Activated CD4-positive, alpha-beta memory T cell treated with anti-CD3 and anti-CD28 coated beads, Interleukin-2, amount 10 ng/mL, durations not matched to agents 7 days and 5 days (primary cell): ENCODE measurements around the gene LCN9. TPM values are rescaled to one million over a fixed set of nuclear protein-coding genes. Genes with fewer than 3 reads are reported as not detected.
"Not testable (repeated sequence)": the region's sequence is repeated elsewhere in the genome, so short reads cannot be mapped to it uniquely, and the experiment has no call there.

ENCODE experiments used
- CTCF ChIA-PET: fragments of 350-600 bp; sonication (Branson Sonifier 250); formaldehyde crosslinking; loops from one replicate; lab custom pipeline; 2021; ENCODE audit warnings: antibody characterized with exemption, inconsistent platforms; lab: Charles Lee
- POLR2A ChIA-PET: fragments of 350-600 bp; sonication (Branson Sonifier 250); formaldehyde crosslinking; loops from one replicate; lab custom pipeline; 2021; ENCODE audit warnings: antibody characterized with exemption; lab: Charles Lee
- DNase-seq: peaks from one replicate; pipeline ENCODE4 v3.0.0-alpha.2; 2020
- H3K27ac Mint-ChIP-seq: one replicate; pipeline ENCODE4 v1.8.0; 2021; ENCODE audit warnings: mild to moderate bottlenecking, mixed read lengths
- H3K27me3 Mint-ChIP-seq: one replicate; pipeline ENCODE4 v1.8.0; 2021; ENCODE audit warnings: mixed read lengths
- H3K36me3 Mint-ChIP-seq: one replicate; pipeline ENCODE4 v1.8.0; 2021; ENCODE audit warnings: low read depth, mixed read lengths
- H3K4me1 Mint-ChIP-seq: one replicate; pipeline ENCODE4 v1.8.0; 2021; ENCODE audit warnings: mixed read lengths
- H3K4me3 Mint-ChIP-seq: one replicate; pipeline ENCODE4 v1.8.0; 2021; ENCODE audit warnings: mild to moderate bottlenecking, mixed read lengths
- H3K9me3 Mint-ChIP-seq: one replicate; pipeline ENCODE4 v1.8.0; 2021; ENCODE audit warnings: mixed read lengths
- total RNA-seq, 2 experiments: library from RNA; stranded (reverse); gene quantifications; one replicate each; pipeline ENCODE4 v1.2.3, GENCODE V29; 2021

Gene LCN9
- total RNA-seq, 2 experiments from 2014 or later: not detected

DNA sequence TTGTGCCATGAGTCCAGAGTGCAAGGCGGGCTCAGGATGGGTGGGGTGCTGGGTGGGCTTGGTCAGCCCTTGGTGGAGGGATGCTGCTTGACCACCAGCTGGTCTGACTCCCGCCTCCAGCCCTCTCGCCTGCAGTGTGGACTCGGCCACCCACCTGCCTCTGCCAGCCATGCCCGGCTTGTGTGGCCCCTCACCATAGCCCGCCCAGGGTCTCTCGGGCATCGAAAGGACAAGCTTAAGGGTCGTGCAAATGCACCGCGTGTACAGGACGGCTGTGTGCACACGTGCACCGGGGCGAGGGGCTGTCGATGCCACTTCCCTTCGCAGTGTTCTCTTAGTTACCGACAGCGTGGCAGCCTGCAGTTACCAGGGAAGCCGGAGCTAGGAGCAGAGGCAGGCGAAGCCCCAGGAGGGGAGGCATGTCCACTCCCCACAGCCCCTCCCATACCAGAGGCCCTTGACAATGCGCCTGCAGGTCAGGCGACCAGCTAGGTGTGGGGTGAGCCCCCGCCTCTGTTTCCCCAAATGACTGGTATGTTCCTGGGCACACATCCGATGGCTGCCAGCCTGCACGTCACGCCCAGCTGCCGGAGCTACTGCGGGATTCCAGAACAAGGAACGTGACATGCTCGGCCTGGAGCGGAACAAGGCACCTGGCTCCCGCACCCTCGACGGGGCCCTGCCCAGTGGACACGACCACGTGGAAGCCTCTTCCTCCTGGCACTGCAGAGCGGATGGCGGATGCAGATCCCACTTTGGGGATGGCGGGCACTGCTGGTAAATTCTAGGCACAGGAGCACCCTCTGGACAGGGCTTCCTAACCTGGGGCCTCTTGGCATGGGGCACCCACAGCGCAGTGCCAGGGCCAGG is 7.8 kb downstream of the LCN9 start:
- Mint-ChIP-seq H3K36me3 (no peaks in the 10 kb centered on the region), H3K4me3 (no peak overlapping the region), H3K27ac (no peak overlapping the region), H3K9me3 (no peaks in the 10 kb centered on the region), H3K4me1 (no peaks in the 10 kb centered on the region), H3K27me3 (no peaks in the 10 kb centered on the region)
- DNase-seq: no peak
- ChIA-PET POLR2A (no interaction called here), CTCF (no interaction called here)

DNA sequence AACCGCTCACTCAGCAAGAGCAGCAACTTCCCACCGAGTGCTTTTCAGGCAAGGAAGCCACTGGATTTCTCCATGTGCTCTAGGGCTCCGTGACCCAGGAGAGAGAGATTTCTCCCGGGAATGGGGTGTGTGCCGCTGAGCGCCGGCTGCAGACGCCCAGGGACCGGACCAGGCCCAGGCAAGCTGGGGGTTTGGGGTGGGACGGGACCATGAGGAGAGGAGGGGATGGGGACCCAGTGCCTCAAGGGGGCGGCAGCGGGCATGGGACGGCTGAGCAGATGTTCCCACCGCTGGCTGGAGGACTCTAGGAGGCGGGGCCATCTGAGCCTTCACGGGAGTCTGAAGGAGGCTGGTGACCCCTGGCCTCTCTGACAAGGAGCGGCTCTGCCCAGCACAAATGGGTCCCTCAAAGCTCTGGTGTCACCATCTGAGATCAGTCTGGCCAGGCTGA is 8.5 kb downstream of the LCN9 start:
- no peaks in the 10 kb centered on the region for H3K27me3 Mint-ChIP-seq
- no peaks in the 10 kb centered on the region for H3K9me3 Mint-ChIP-seq
- H3K27ac Mint-ChIP-seq: no peak overlapping the region
- ChIA-PET POLR2A (no interaction called here), CTCF (interaction anchor here (1.0 kb wide), 1 partner anchor 71 kb away, joined by 3 read pairs; no protein-coding TSS in a partner anchor)
- H3K4me1 Mint-ChIP-seq: no peaks in the 10 kb centered on the region
- no peak overlapping the region for H3K4me3 Mint-ChIP-seq
- DNase-seq: no peak
- H3K36me3 Mint-ChIP-seq: no peaks in the 10 kb centered on the region

DNA sequence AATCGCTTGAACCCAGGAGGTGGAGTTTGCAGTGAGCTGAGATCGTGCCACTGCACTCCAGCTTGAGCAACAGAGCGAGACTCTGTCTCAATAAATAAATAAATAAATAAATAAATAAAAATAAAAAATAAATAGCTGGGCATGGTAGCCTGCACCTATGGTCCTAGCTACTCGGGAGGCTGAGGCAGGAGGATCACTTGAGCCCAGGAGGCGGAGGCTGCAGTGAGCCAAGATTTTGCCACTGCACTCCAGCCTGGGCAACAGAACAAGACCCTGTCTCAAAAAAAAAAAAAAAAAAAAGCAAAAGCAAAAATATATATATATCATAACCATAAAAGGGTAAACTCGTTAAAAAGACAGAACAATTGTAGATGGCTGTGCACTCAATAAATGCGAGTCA is 9.7 kb downstream of the LCN9 start:
- H3K9me3 Mint-ChIP-seq, H3K4me3 Mint-ChIP-seq, H3K27me3 Mint-ChIP-seq, H3K36me3 Mint-ChIP-seq, H3K4me1 Mint-ChIP-seq, POLR2A ChIA-PET, DNase-seq, H3K27ac Mint-ChIP-seq: not testable (repeated sequence)
- CTCF ChIA-PET: interaction anchor here (1.0 kb wide), 1 partner anchor 72 kb away, joined by 3 read pairs; no protein-coding TSS in a partner anchor

DNA sequence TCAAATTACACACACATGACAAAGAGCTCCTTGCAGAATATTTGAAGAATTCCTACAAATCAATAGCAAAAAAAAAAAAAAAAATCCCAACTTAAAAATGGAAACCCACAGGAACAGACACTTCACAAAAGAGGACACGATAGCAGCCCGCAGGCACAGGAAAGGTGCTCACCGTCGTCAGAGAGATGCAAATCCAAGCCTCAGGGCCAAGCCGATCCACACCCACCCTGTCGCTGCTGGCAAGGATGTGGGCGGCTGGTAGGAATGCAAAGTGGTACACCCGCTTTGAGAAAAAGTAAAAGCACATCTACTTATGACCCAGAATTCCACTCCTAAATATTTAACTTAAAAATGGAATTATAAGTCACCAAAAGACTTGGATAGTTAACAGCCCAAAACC is 10.8 kb downstream of the LCN9 start:
- Mint-ChIP-seq H3K27ac (no peak overlapping the region), H3K27me3 (no peaks in the 10 kb centered on the region), H3K4me3 (no peak overlapping the region), H3K36me3 (no peaks in the 10 kb centered on the region), H3K4me1 (no peaks in the 10 kb centered on the region), H3K9me3 (no peaks in the 10 kb centered on the region)
- POLR2A ChIA-PET: no interaction called here
- CTCF ChIA-PET: interaction anchor here (0.7 kb wide), 1 partner anchor 39 kb away, joined by 3 read pairs; no protein-coding TSS in a partner anchor
- no peak for DNase-seq

DNA sequence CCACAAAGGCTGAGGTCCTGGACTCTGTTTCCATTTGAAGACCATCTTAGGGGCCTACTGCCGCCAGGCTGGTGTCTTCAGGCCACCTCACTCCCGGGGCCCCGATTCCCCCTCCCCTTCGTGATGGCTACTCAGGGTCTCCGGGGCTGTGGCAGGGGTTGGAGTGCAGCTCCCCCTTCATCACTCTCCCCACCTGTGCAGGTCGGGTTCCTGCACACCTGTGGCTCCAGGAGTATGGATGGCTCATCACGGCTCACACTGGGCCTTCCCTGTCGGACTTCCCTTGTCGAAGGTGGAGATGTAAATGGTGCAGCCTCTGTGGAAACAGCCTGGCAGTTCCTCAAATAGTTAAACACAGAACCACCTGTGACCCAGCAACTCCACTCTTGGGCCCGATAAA is 11.9 kb downstream of the LCN9 start:
- H3K9me3 Mint-ChIP-seq: no peaks in the 10 kb centered on the region
- no peak overlapping the region for H3K27ac Mint-ChIP-seq
- CTCF ChIA-PET: no interaction called here
- H3K27me3 Mint-ChIP-seq: no peaks in the 10 kb centered on the region
- H3K4me3 Mint-ChIP-seq: no peak overlapping the region
- POLR2A ChIA-PET: no interaction called here
- no peaks in the 10 kb centered on the region for H3K36me3 Mint-ChIP-seq
- no peaks in the 10 kb centered on the region for H3K4me1 Mint-ChIP-seq
- no peak for DNase-seq

DNA sequence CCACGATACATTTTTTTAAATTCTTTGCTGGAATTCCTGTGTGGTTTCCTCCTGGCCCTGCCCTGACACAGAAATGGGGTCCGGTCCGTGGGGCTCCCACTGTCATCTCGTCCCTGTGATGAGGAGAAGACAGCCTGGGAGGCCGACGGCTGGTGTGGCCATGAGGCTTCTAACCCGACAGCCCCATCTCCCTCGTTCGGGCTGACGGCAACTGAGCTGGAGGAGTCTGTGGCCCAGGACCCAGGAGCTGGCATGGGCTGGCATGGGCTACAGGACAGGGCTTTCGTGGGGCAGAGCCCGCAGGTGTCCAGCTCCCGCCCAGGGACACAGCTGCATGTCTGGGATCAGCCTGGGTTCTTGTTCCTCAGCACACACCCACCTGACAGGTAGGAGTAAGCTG is 13.8 kb downstream of the LCN9 start:
- ChIA-PET CTCF (no interaction called here), POLR2A (no interaction called here)
- no peak for DNase-seq
- Mint-ChIP-seq H3K4me3 (no peak overlapping the region), H3K9me3 (no peaks in the 10 kb centered on the region), H3K36me3 (no peaks in the 10 kb centered on the region), H3K27me3 (no peaks in the 10 kb centered on the region), H3K4me1 (no peaks in the 10 kb centered on the region), H3K27ac (no peak overlapping the region)

DNA sequence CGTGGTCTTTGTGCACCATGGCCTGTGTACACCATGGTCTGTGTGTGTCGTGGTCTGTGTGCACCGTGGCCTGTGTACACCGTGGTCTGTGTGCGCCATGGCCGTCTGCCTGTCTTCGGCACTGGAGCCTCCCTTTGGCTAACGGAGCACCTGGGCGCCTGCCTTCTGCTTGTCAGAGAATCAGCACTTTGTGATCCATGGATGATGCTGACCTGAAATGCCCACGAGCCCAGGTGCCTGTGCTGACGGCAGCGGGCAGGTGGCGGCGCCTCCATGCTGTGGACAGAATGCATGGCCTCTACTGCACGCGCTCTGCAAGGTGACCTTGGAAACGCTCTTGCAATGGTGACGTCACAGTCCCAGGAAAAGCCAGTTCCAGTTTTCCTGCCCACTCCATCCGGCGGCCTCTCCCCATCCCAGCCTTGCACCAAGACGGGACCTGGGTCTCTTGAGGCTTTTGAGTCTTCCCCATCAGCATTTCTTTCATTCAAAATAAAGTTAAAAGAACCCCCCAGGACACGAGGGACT is 14.6 kb downstream of the LCN9 start:
- POLR2A ChIA-PET: no interaction called here
- no peak overlapping the region for H3K27ac Mint-ChIP-seq
- DNase-seq: no peak
- H3K4me1 Mint-ChIP-seq: no peaks in the 10 kb centered on the region
- H3K9me3 Mint-ChIP-seq: no peaks in the 10 kb centered on the region
- no peak overlapping the region for H3K4me3 Mint-ChIP-seq
- CTCF ChIA-PET: no interaction called here
- H3K27me3 Mint-ChIP-seq: no peaks in the 10 kb centered on the region
- H3K36me3 Mint-ChIP-seq: no peaks in the 10 kb centered on the region

DNA sequence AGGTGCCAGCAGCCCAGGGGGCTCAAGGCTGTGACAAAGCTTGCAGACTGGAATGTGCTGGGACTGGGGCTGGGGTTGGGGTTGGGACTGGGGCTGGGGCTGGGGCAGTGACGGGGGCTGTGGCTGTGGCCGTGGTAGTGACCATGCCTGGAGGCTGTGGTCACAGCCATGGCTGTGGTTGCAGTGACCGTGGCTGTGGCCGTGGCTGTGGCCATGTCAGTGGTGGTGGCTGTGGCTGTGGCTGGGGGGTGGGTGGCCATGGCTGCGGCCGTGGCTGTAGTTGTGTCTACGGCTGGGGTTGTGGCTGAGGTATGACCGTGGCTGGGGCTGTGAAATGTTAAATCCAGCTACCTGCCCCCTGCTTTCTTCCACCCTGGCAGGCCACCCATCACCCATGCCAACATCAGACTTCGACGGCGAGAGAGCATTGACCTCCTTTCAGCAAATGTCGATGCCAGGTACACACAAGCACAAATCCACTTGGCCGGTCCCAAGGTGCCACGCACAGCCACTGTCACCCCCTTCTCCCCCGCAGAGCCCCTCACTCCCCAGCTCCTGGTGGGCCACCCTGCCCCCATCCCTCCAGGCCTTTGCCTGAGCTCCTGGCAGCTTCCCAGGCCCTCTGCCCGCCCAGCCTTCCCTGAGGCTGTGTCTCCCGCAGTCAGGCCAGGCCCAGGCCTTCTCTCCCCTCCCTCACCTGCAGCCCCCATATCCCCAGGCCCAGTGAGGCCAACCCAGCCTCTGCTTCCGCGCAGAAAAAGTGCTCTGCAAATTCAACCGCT is 15.3 kb downstream of the LCN9 start:
- Mint-ChIP-seq H3K4me3 (no peak overlapping the region), H3K36me3 (no peaks in the 10 kb centered on the region), H3K4me1 (no peaks in the 10 kb centered on the region), H3K27me3 (no peaks in the 10 kb centered on the region), H3K9me3 (no peaks in the 10 kb centered on the region), H3K27ac (no peak overlapping the region)
- POLR2A ChIA-PET: no interaction called here
- no peak for DNase-seq
- CTCF ChIA-PET: no interaction called here

DNA sequence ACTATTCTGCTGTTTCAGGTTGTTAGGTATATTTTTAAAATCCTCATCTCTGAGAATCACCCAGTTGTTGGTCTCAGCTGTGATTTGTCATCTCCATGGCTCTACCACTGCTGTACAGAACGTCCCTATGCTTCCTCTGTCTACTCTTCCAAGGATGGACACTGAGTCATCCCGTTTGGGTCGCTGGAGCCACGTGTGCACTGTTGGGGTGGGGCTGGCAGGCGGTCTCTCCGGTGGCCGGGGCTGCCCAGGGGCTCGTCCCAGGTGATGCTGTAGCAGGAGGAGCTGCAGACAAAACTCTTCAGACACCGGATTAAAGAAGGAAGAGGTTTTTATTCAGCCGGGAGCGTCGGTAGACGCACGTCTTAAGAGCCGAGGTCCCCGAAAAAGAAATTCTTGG is 16.9 kb downstream of the LCN9 start:
- H3K27ac Mint-ChIP-seq: no peak overlapping the region
- no peak for DNase-seq
- no peak overlapping the region for H3K4me3 Mint-ChIP-seq
- ChIA-PET POLR2A (no interaction called here), CTCF (no interaction called here)
- no peaks in the 10 kb centered on the region for H3K27me3 Mint-ChIP-seq
- no peaks in the 10 kb centered on the region for H3K4me1 Mint-ChIP-seq
- no peaks in the 10 kb centered on the region for H3K9me3 Mint-ChIP-seq
- no peaks in the 10 kb centered on the region for H3K36me3 Mint-ChIP-seq

DNA sequence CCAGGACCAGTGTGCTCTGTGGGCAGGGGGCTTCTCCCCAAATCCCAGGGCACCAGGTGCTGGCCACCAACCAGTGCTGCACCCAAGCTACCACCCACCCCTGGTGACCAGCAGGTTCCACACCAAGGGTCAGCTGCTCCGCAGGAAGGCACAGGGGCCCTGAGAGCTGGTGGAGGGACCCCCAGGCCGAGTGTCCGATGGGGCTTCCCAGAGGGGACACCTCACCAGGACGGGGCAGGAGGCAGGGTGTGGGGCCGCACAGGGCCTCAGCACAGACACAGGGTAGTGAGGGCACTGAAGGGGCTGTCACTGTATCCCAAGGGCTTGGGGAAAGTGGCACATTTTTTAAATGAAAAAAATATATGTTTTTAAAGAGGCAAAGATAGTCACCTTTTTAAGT is 18.1 kb downstream of the LCN9 start:
- ChIA-PET POLR2A (no interaction called here), CTCF (no interaction called here)
- H3K27ac Mint-ChIP-seq: no peak overlapping the region
- H3K36me3 Mint-ChIP-seq: no peaks in the 10 kb centered on the region
- no peaks in the 10 kb centered on the region for H3K27me3 Mint-ChIP-seq
- no peak overlapping the region for H3K4me3 Mint-ChIP-seq
- no peaks in the 10 kb centered on the region for H3K9me3 Mint-ChIP-seq
- no peaks in the 10 kb centered on the region for H3K4me1 Mint-ChIP-seq
- no peak for DNase-seq

DNA sequence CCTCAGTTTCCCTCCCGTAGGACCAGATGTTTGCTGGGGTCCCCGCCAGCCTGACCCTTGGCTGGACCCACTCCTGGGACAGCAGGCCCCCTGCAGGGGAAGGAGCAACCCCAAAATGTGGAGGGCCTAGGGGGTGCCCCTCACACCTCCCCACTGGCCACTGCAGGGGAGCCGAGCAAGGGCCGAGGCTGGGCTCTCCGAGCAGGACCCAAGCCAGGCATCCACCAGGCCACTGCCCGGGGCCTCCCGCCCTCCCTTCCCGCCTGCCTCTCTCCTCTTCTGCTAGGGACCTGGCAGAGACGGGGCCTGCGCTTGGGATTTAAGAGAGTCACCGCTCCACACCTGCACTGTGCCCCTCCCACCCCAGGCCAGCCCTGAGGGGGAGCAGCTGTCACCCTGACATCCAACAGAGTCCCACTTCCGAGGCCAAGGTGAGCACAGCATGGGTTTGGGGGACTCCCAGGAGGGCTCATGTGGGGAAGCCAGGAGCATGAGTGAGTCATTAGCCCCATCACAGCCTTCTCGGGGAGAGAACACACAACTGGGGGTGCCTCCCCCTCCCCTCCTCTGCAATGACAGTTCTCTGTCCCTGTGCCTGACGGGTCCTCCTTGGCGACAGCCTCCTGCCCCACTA is 20.4 kb downstream of the LCN9 start:
- H3K4me3 Mint-ChIP-seq: no peak overlapping the region
- H3K27ac Mint-ChIP-seq: no peak overlapping the region
- no peaks in the 10 kb centered on the region for H3K9me3 Mint-ChIP-seq
- DNase-seq: no peak
- no peaks in the 10 kb centered on the region for H3K36me3 Mint-ChIP-seq
- no peaks in the 10 kb centered on the region for H3K4me1 Mint-ChIP-seq
- ChIA-PET CTCF (no interaction called here), POLR2A (no interaction called here)
- H3K27me3 Mint-ChIP-seq: no peaks in the 10 kb centered on the region

DNA sequence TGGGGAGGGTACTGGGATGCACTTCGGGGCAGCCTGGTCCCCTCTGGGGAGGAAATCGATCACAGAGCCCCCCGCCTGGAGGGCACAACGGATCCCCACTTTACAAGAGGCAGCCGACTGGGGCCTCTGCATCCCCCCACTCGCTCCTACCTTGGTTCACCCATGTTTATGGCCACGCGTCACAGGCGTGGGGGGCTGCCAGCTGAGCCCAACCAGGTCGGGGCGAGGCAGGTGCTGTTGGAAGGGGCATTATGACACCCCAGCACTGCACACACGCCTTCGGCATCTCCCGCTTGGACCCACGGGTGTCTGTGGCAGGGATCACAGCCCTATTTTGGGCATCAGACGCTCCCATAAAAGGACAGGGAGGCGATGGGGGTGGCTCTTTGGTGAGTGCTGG is 21.6 kb downstream of the LCN9 start:
- H3K27ac Mint-ChIP-seq: no peak overlapping the region
- no peaks in the 10 kb centered on the region for H3K27me3 Mint-ChIP-seq
- no peaks in the 10 kb centered on the region for H3K4me1 Mint-ChIP-seq
- DNase-seq: no peak
- no peaks in the 10 kb centered on the region for H3K9me3 Mint-ChIP-seq
- ChIA-PET CTCF (no interaction called here), POLR2A (no interaction called here)
- no peaks in the 10 kb centered on the region for H3K36me3 Mint-ChIP-seq
- H3K4me3 Mint-ChIP-seq: no peak overlapping the region

DNA sequence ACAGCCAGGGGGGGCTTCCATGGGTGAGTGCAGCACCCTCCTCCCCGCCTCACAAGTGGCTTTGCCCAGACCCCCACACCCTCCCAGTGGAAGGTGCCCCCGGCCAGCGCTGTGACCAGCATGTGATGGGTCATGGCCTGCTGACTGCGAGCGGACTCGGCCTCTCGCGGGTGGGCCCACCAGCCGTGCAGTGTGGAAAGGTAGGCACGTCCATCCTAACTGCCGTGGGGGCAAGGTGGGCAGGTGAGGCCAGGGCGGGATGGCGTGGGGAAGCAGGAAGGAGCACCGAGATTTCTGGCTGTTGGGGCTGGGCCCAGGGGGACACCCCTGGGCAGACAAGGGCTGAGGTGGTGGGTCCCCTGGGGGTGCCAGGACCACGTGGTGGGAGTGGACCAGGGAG is 24.1 kb downstream of the LCN9 start:
- Mint-ChIP-seq H3K27me3 (no peaks in the 10 kb centered on the region), H3K4me3 (no peak overlapping the region), H3K36me3 (no peaks in the 10 kb centered on the region), H3K9me3 (no peaks in the 10 kb centered on the region), H3K4me1 (no peaks in the 10 kb centered on the region), H3K27ac (no peak overlapping the region)
- CTCF ChIA-PET: no interaction called here
- no peak for DNase-seq
- POLR2A ChIA-PET: no interaction called here
